Trophoblast cell (in vitro differentiated cells and primary cell): ENCODE results near the gene KIAA1614.
A peak's percentile ranks its signal among the peaks of the same experiment; 100 is the strongest.

Experiments
- DNase-seq, 2 donors: peaks; one replicate each; pipeline ENCODE4 v3.0.0-alpha.2; 2016
- H2AFZ ChIP-seq: 2 replicates; pipeline ENCODE4 v1.6.1; 2013; ENCODE audit warnings: low read length, moderate library complexity, mild to moderate bottlenecking; ENCODE audit not compliant: insufficient read depth, poor library complexity
- H2AK5ac ChIP-seq: 2 replicates; pipeline ENCODE4 v1.6.1; 2013; ENCODE audit warnings: mild to moderate bottlenecking, low read length
- H2BK120ac ChIP-seq: 2 replicates; pipeline ENCODE4 v1.6.1; 2013; ENCODE audit warnings: low read length, mild to moderate bottlenecking, moderate library complexity; ENCODE audit not compliant: insufficient read depth, poor library complexity
- H2BK12ac ChIP-seq: 2 replicates; pipeline ENCODE4 v1.6.1; 2013; ENCODE audit warnings: mild to moderate bottlenecking, low read length, moderate library complexity
- H2BK5ac ChIP-seq: 2 replicates; pipeline ENCODE4 v1.6.1; 2013; ENCODE audit warnings: low read length, low read depth, moderate library complexity, mild to moderate bottlenecking; ENCODE audit not compliant: poor library complexity
- H3K14ac ChIP-seq: 2 replicates; pipeline ENCODE4 v1.6.1; 2013; ENCODE audit warnings: mild to moderate bottlenecking, low read length
- H3K18ac ChIP-seq: 2 replicates; pipeline ENCODE4 v1.6.1; 2013; ENCODE audit warnings: mild to moderate bottlenecking, low read length
- H3K23ac ChIP-seq: 2 replicates; pipeline ENCODE4 v1.6.1; 2013; ENCODE audit warnings: low read length
- H3K27ac ChIP-seq: 2 replicates; pipeline ENCODE4 v1.5.1; 2013; ENCODE audit warnings: low read depth, mild to moderate bottlenecking, inconsistent platforms, low read length, moderate library complexity
- H3K27me3 ChIP-seq: 2 replicates; pipeline ENCODE4 v1.6.1; 2013; ENCODE audit warnings: inconsistent platforms, mild to moderate bottlenecking, low read length, moderate library complexity; ENCODE audit not compliant: insufficient read depth
- H3K36me3 ChIP-seq, 2 experiments: 1 replicate in 1 of 2; 2 replicates in 1 of 2; pipeline ENCODE4 v1.6.1; 2013; ENCODE audit warnings: low read length in 2 of 2, mild to moderate bottlenecking in 2 of 2, moderate library complexity in 1 of 2; ENCODE audit not compliant: insufficient read depth in 2 of 2, control insufficient read depth in 1 of 2
- H3K4ac ChIP-seq: 2 replicates; pipeline ENCODE4 v1.6.1; 2013; ENCODE audit warnings: low read depth, mild to moderate bottlenecking, low read length, moderate library complexity
- H3K4me1 ChIP-seq, 2 experiments: 1 replicate in 1 of 2; 2 replicates in 1 of 2; pipeline ENCODE4 v1.6.1; 2013; ENCODE audit warnings: low read length in 2 of 2, mild to moderate bottlenecking in 2 of 2, moderate library complexity in 1 of 2; ENCODE audit not compliant: insufficient read depth in 2 of 2, control insufficient read depth in 1 of 2
- H3K4me2 ChIP-seq: 2 replicates; pipeline ENCODE4 v1.6.1; 2013; ENCODE audit warnings: inconsistent platforms, mild to moderate bottlenecking, low read length, moderate library complexity
- H3K4me3 ChIP-seq: 2 replicates; pipeline ENCODE4 v1.5.1; 2013; ENCODE audit warnings: mild to moderate bottlenecking, low read depth, low read length, inconsistent platforms
- H3K79me1 ChIP-seq: one replicate; pipeline ENCODE4 v1.6.1; 2013; ENCODE audit warnings: low read length
- H3K79me2 ChIP-seq: 2 replicates; pipeline ENCODE4 v1.6.1; 2013; ENCODE audit warnings: low read length, mild to moderate bottlenecking; ENCODE audit not compliant: control insufficient read depth, insufficient read depth, poor library complexity
- H3K9ac ChIP-seq: 2 replicates; pipeline ENCODE4 v1.6.1; 2013; ENCODE audit warnings: mild to moderate bottlenecking, low read length
- H3K9me3 ChIP-seq: 2 replicates; pipeline ENCODE4 v1.6.1; 2013; ENCODE audit warnings: low read depth, mild to moderate bottlenecking, control low read depth, inconsistent platforms, low read length; ENCODE audit not compliant: insufficient read depth
- H4K12ac ChIP-seq: 2 replicates; pipeline ENCODE4 v1.6.1; 2013; ENCODE audit warnings: low read depth, mild to moderate bottlenecking, low read length, moderate library complexity
- H4K8ac ChIP-seq: 2 replicates; pipeline ENCODE4 v1.6.1; 2013; ENCODE audit warnings: low read depth, mild to moderate bottlenecking, low read length, moderate library complexity
- H4K91ac ChIP-seq: one replicate; pipeline ENCODE4 v1.6.1; 2013; ENCODE audit warnings: low read depth, mild to moderate bottlenecking, low read length, moderate library complexity
- WGBS: extraction: QIAGEN DNeasy Blood & Tissue Kit; methylation state at CpG from one replicate; pipeline ENCODE4 v1.1.7; 2013; ENCODE audit warnings: missing lambda C conversion rate; ENCODE audit not compliant: insufficient read length, insufficient coverage; ENCODE audit errors: extremely low coverage; 5-methylcytosine and 5-hydroxymethylcytosine counted together

The KIAA1614 gene

GRCh38 chr1:180921386-180921785 is 8.7 kb downstream of the KIAA1614 start:
- H3K27ac ChIP-seq = no peak overlapping the region
- H3K23ac ChIP-seq = no peak overlapping the region
- no peaks in the 10 kb centered on the region for H3K27me3 ChIP-seq
- no peak overlapping the region for H3K14ac ChIP-seq
- peaks cover 3% of the 10 kb centered on the region for H3K9me3 ChIP-seq
- no peak overlapping the region for H4K12ac ChIP-seq
- no peak overlapping the region for H4K8ac ChIP-seq
- no peak overlapping the region for H3K9ac ChIP-seq
- no peak overlapping the region for H3K4me2 ChIP-seq
- no peak overlapping the region for H4K91ac ChIP-seq
- H3K79me1 ChIP-seq = peaks cover 3% of the 10 kb centered on the region
- H2AFZ ChIP-seq = no peak overlapping the region
- H3K18ac ChIP-seq = no peak overlapping the region
- H3K4me3 ChIP-seq = no peak overlapping the region
- no peak overlapping the region for H2BK5ac ChIP-seq
- no peaks in the 10 kb centered on the region for H3K36me3 ChIP-seq
- H2BK12ac ChIP-seq = no peak overlapping the region
- DNase-seq = no peak
- no CpG with 5 or more reads among the region's 6 CpGs for WGBS
- no peak overlapping the region for H2AK5ac ChIP-seq
- H3K4me1 ChIP-seq = peaks cover 12 to 14% of the 10 kb centered on the region in 2 experiments
- no peak overlapping the region for H3K4ac ChIP-seq
- no peak overlapping the region for H2BK120ac ChIP-seq
- H3K79me2 ChIP-seq = no peaks in the 10 kb centered on the region

GRCh38 chr1:180921891-180922630 is 9.4 kb downstream of the KIAA1614 start:
- no peak overlapping the region for H2AFZ ChIP-seq
- no peak for DNase-seq
- no peak overlapping the region for H4K8ac ChIP-seq
- no peak overlapping the region for H3K4me3 ChIP-seq
- H3K4me2 ChIP-seq = no peak overlapping the region
- H3K9ac ChIP-seq = no peak overlapping the region
- H4K12ac ChIP-seq = no peak overlapping the region
- H3K79me1 ChIP-seq = peaks cover 3% of the 10 kb centered on the region
- no peak overlapping the region for H3K27ac ChIP-seq
- no peak overlapping the region for H3K23ac ChIP-seq
- H4K91ac ChIP-seq = no peak overlapping the region
- H2BK12ac ChIP-seq = no peak overlapping the region
- H3K4ac ChIP-seq = no peak overlapping the region
- no peaks in the 10 kb centered on the region for H3K27me3 ChIP-seq
- no peak overlapping the region for H2BK5ac ChIP-seq
- WGBS = no CpG with 5 or more reads among the region's 21 CpGs
- no peak overlapping the region for H2BK120ac ChIP-seq
- no peak overlapping the region for H2AK5ac ChIP-seq
- no peak overlapping the region for H3K18ac ChIP-seq
- peaks cover 3% of the 10 kb centered on the region for H3K9me3 ChIP-seq
- peaks cover 12 to 14% of the 10 kb centered on the region in 2 experiments for H3K4me1 ChIP-seq
- no peaks in the 10 kb centered on the region for H3K36me3 ChIP-seq
- no peak overlapping the region for H3K14ac ChIP-seq
- H3K79me2 ChIP-seq = no peaks in the 10 kb centered on the region

GRCh38 chr1:180922631-180923015 is 9.9 kb downstream of the KIAA1614 start:
- Histone ChIP-seq H3K9me3 (peaks cover 3% of the 10 kb centered on the region), H3K14ac (no peak overlapping the region), H3K4me1 (peaks cover 12 to 14% of the 10 kb centered on the region in 2 experiments), H3K27me3 (no peaks in the 10 kb centered on the region), H2BK12ac (peak overlapping the region; percentile 30), H4K91ac (no peak overlapping the region), H3K79me1 (peaks cover 3% of the 10 kb centered on the region), H2AK5ac (no peak overlapping the region), H3K4ac (no peak overlapping the region), H2BK120ac (no peak overlapping the region), H3K23ac (no peak overlapping the region), H4K8ac (no peak overlapping the region), H4K12ac (no peak overlapping the region), H3K4me2 (no peak overlapping the region), H3K79me2 (no peaks in the 10 kb centered on the region), H3K4me3 (no peak overlapping the region), H3K18ac (no peak overlapping the region), H2AFZ (no peak overlapping the region), H2BK5ac (no peak overlapping the region), H3K36me3 (no peaks in the 10 kb centered on the region), H3K27ac (no peak overlapping the region), H3K9ac (no peak overlapping the region)
- no peak for DNase-seq
- WGBS = no CpG with 5 or more reads among the region's 8 CpGs

- H3K14ac ChIP-seq = no peak overlapping the region
- no peak overlapping the region for H2BK5ac ChIP-seq
- H3K9me3 ChIP-seq = peaks cover 3% of the 10 kb centered on the region
- peaks cover 12 to 14% of the 10 kb centered on the region in 2 experiments for H3K4me1 ChIP-seq
- H3K79me2 ChIP-seq = no peaks in the 10 kb centered on the region
- no peaks in the 10 kb centered on the region for H3K36me3 ChIP-seq
- H3K27ac ChIP-seq = no peak overlapping the region
- no peaks in the 10 kb centered on the region for H3K27me3 ChIP-seq
- H3K4ac ChIP-seq = no peak overlapping the region
- no peak overlapping the region for H3K18ac ChIP-seq
- no peak overlapping the region for H4K8ac ChIP-seq
- peaks cover 3% of the 10 kb centered on the region for H3K79me1 ChIP-seq
- no peak for DNase-seq
- H3K4me3 ChIP-seq = no peak overlapping the region
- H3K9ac ChIP-seq = no peak overlapping the region
- H2BK120ac ChIP-seq = no peak overlapping the region
- no peak overlapping the region for H2BK12ac ChIP-seq
- no CpG with 5 or more reads among the region's 13 CpGs for WGBS
- no peak overlapping the region for H2AFZ ChIP-seq
- no peak overlapping the region for H3K23ac ChIP-seq
- no peak overlapping the region for H4K91ac ChIP-seq
- no peak overlapping the region for H4K12ac ChIP-seq
- no peak overlapping the region for H2AK5ac ChIP-seq
- H3K4me2 ChIP-seq = peak overlapping the region; percentile 39
These were observed 10.5 kb downstream of the KIAA1614 start for GRCh38 chr1:180923021-180923841.
